Measurements from ENCODE around the gene EDC3. TPM values are rescaled to one million over a fixed set of nuclear protein-coding genes. Genes with fewer than 3 reads are reported as not detected.

The EDC3 gene
- total and polyA plus RNA-seq, 2 experiments from 2014 or later = 13.8 to 26.5 TPM

DNA sequence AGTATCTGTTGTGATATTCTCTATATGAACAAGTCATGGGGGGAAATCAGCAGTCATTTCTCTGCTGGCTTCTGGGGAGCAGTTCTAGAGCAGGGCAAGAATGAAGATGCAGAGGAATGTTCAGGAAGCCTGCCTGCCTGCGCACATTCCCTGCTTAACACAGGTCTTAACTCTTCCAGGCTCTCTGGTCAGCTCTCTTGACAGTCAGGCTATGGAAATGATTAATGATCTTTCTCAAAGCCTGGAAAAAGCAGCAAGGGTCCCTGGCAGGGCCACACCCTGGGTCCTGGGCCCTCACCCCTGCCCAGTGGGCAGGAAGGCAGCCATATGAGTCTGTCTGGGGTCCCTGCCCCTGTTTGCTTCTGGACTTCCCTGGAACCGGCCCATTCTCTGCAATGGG lies 111.6 kb downstream of the EDC3 start:
- peaks cover 8% of the 10 kb centered on the region for H3F3A ChIP-seq (replicated peaks; ENCODE audit: low read depth)
- Mint-ChIP-seq H3K27ac (no peak overlapping the region), H3K36me3 (ENCODE audit: low read depth) (peaks cover 43% of the 10 kb centered on the region), H3K4me3 (no peak overlapping the region), H3K9me3 (no peaks in the 10 kb centered on the region), H3K27me3 (ENCODE audit: insufficient read depth, low read depth, poor library complexity) (peaks cover 6% of the 10 kb centered on the region), H3K4me1 (peaks cover 26% of the 10 kb centered on the region)
- H3K9me2 ChIP-seq (ENCODE audit: insufficient read depth) = no peaks in the 10 kb centered on the region
- ATAC-seq = no peak
- peaks cover 16% of the 10 kb centered on the region for H3K4me1 ChIP-seq (ENCODE audit: insufficient read depth)
- no peak overlapping the region; the same call in 1 of the 2 replicates for H3K27ac ChIP-seq (ENCODE audit: low read depth)
- H3K36me3 ChIP-seq (ENCODE audit: insufficient read depth) = peaks cover 9% of the 10 kb centered on the region; the same call in 1 of the 2 replicates
- H4K20me1 ChIP-seq (replicated peaks; ENCODE audit: insufficient read depth) = peaks cover 40% of the 10 kb centered on the region
- no peaks in the 10 kb centered on the region for H3K27me3 ChIP-seq (ENCODE audit: insufficient read depth)
- DNase-seq (ENCODE audit: low spot score) = no peak
- no peak overlapping the region for H3K4me3 ChIP-seq
- H3K79me2 ChIP-seq (replicated peaks; ENCODE audit: insufficient read depth) = peaks cover 33% of the 10 kb centered on the region
- TF ChIP-seq CREB1 (CRISPR knock-in tag; IDR thresholded peaks at IDR 0.05; ENCODE audit: low read depth) = no peak
- H2AFZ ChIP-seq = no peak overlapping the region
- no peak overlapping the region for H3K4me2 ChIP-seq

Other genes starting within 250 kb of the EDC3 start
- 90.0 and 99.2 TPM in 2 replicates for gene UBL7, start 234.9 kb downstream of the EDC3 start, total RNA-seq (2014; rRNA removed; shearing (Covaris generic))
- 71.6 and 73.7 TPM in 2 replicates for gene UBL7, start 234.9 kb downstream of the EDC3 start, polyA plus RNA-seq (2016; fragmentation: Nextera tagmentation; extraction: Ambion mirVana)
- 114 and 147 TPM in 2 replicates for gene ARID3B, start 154.8 kb downstream of the EDC3 start, total RNA-seq (2014; rRNA removed; shearing (Covaris generic))
- 65.5 and 72.8 TPM in 2 replicates for gene ARID3B, start 154.8 kb downstream of the EDC3 start, polyA plus RNA-seq (2016; fragmentation: Nextera tagmentation; extraction: Ambion mirVana)
- gene CLK3, start 80.2 kb downstream of the EDC3 start, total RNA-seq (2014; rRNA removed; shearing (Covaris generic)) = 59.1 and 67.7 TPM in 2 replicates
- gene CLK3, start 80.2 kb downstream of the EDC3 start, polyA plus RNA-seq (2016; fragmentation: Nextera tagmentation; extraction: Ambion mirVana) = 38.1 and 40.7 TPM in 2 replicates
- gene CYP1A1, start 29.5 kb upstream of the EDC3 start, total RNA-seq (2014; rRNA removed; shearing (Covaris generic)) = 0.50 and 1.4 TPM in 2 replicates
- 0.16 and 0.21 TPM in 2 replicates for gene CYP1A1, start 29.5 kb upstream of the EDC3 start, polyA plus RNA-seq (2016; fragmentation: Nextera tagmentation; extraction: Ambion mirVana)
- not detected in 2 replicates for gene CYP1A2, start 52.8 kb upstream of the EDC3 start, total RNA-seq (2014; rRNA removed; shearing (Covaris generic))
- gene CYP1A2, start 52.8 kb upstream of the EDC3 start, polyA plus RNA-seq (2016; fragmentation: Nextera tagmentation; extraction: Ambion mirVana) = not detected in 2 replicates
- gene CSK, start 86.1 kb upstream of the EDC3 start, total RNA-seq (2014; rRNA removed; shearing (Covaris generic)) = 27.5 and 29.9 TPM in 2 replicates
- 13.6 and 16.5 TPM in 2 replicates for gene CSK, start 86.1 kb upstream of the EDC3 start, polyA plus RNA-seq (2016; fragmentation: Nextera tagmentation; extraction: Ambion mirVana)
- gene LMAN1L, start 116.8 kb upstream of the EDC3 start, total RNA-seq (2014; rRNA removed; shearing (Covaris generic)) = not detected in 2 replicates
- gene LMAN1L, start 116.8 kb upstream of the EDC3 start, polyA plus RNA-seq (2016; fragmentation: Nextera tagmentation; extraction: Ambion mirVana) = not detected in 2 replicates
- 0.62 and 0.66 TPM in 2 replicates for gene CPLX3, start 130.6 kb upstream of the EDC3 start, total RNA-seq (2014; rRNA removed; shearing (Covaris generic))
- 0.21 TPM in 1 of 2 replicates, not detected in the other for gene CPLX3, start 130.6 kb upstream of the EDC3 start, polyA plus RNA-seq (2016; fragmentation: Nextera tagmentation; extraction: Ambion mirVana)
- 32.6 and 35.4 TPM in 2 replicates for gene ULK3, start 147.1 kb upstream of the EDC3 start, total RNA-seq (2014; rRNA removed; shearing (Covaris generic))
- gene ULK3, start 147.1 kb upstream of the EDC3 start, polyA plus RNA-seq (2016; fragmentation: Nextera tagmentation; extraction: Ambion mirVana) = 19.3 and 20.3 TPM in 2 replicates
- gene SCAMP2, start 177.3 kb upstream of the EDC3 start, total RNA-seq (2014; rRNA removed; shearing (Covaris generic)) = 51.3 and 64.9 TPM in 2 replicates
- 34.7 and 35.8 TPM in 2 replicates for gene SCAMP2, start 177.3 kb upstream of the EDC3 start, polyA plus RNA-seq (2016; fragmentation: Nextera tagmentation; extraction: Ambion mirVana)
- 67.5 and 74.2 TPM in 2 replicates for gene MPI, start 194.0 kb upstream of the EDC3 start, total RNA-seq (2014; rRNA removed; shearing (Covaris generic))
- 18.0 and 21.2 TPM in 2 replicates for gene MPI, start 194.0 kb upstream of the EDC3 start, polyA plus RNA-seq (2016; fragmentation: Nextera tagmentation; extraction: Ambion mirVana)
- 53.1 and 61.4 TPM in 2 replicates for gene FAM219B, start 210.8 kb upstream of the EDC3 start, total RNA-seq (2014; rRNA removed; shearing (Covaris generic))
- 28.2 and 28.8 TPM in 2 replicates for gene FAM219B, start 210.8 kb upstream of the EDC3 start, polyA plus RNA-seq (2016; fragmentation: Nextera tagmentation; extraction: Ambion mirVana)
- gene COX5A, start 242.0 kb upstream of the EDC3 start, total RNA-seq (2014; rRNA removed; shearing (Covaris generic)) = 190 and 292 TPM in 2 replicates
- 765 and 885 TPM in 2 replicates for gene COX5A, start 242.0 kb upstream of the EDC3 start, polyA plus RNA-seq (2016; fragmentation: Nextera tagmentation; extraction: Ambion mirVana)

Data from GM23338 (cell line).